ENCODE data around the gene SEC22A.

- no peak for TF ChIP-seq CTCF (IDR thresholded peaks at IDR 0.05; ENCODE audit: low read length)
- TF ChIP-seq EZH2 (IDR thresholded peaks at IDR 0.05; ENCODE audit: borderline replicate concordance, low read length), result no peak
Measured at GRCh38 chr3:123299581-123299980, 97.8 kb downstream of the SEC22A start.
